NB4 (cell line): ENCODE results near the gene CSNK1A1L.

ENCODE experiments used
- CTCF ChIP-seq: IDR thresholded peaks from one replicate; pipeline ENCODE4 v1.5.1; 2012; ENCODE audit warnings: low read depth, low read length
- MYC ChIP-seq: IDR thresholded peaks from 2 replicates; pipeline ENCODE4 v1.6.1; 2011; ENCODE audit warnings: low read depth, low read length
- POLR2A ChIP-seq: IDR thresholded peaks from 2 replicates; pipeline ENCODE4 v1.6.1; 2011; ENCODE audit warnings: mild to moderate bottlenecking; ENCODE audit not compliant: insufficient read length; ENCODE audit errors: extremely low read depth
- TF ChIP-seq, protein P1 (sequence below): IDR thresholded peaks from 2 replicates; pipeline ENCODE4 v1.6.1; 2011; ENCODE audit warnings: low read depth, low read length

DNA sequence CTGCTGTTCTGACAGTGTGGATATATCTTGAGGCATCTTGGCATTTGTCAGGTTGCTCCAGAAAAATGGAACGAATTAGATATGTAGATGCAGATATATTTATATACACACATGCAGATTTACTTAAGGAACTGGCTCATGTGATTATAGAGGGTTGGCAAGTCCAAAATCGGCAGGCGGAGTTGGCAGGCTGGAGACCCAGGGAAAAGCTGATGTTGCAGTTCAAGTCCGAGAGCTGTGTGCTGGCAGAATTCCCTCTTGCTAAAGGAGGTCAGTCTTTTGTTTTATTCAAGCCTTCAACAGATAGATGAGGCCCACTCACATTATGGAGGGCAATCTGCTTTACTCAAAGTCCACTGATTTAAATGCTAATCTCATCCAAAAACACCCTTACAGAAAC is 24.4 kb upstream of the CSNK1A1L start:
- TF ChIP-seq CTCF (no peak), POLR2A (no peak), MYC (no peak)
- TF ChIP-seq, protein P1, sequence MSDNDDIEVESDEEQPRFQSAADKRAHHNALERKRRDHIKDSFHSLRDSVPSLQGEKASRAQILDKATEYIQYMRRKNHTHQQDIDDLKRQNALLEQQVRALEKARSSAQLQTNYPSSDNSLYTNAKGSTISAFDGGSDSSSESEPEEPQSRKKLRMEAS = no peak
